Hepatic stellate cell (primary cell): ENCODE measurements around the gene RNU5B-1.
A peak's percentile ranks its signal among the peaks of the same experiment; 100 is the strongest.

Source experiments
- DNase-seq: peaks from one replicate; pipeline ENCODE4 v3.0.0; 2011; ENCODE audit warnings: low spot score

Gene RNU5B-1

DNA sequence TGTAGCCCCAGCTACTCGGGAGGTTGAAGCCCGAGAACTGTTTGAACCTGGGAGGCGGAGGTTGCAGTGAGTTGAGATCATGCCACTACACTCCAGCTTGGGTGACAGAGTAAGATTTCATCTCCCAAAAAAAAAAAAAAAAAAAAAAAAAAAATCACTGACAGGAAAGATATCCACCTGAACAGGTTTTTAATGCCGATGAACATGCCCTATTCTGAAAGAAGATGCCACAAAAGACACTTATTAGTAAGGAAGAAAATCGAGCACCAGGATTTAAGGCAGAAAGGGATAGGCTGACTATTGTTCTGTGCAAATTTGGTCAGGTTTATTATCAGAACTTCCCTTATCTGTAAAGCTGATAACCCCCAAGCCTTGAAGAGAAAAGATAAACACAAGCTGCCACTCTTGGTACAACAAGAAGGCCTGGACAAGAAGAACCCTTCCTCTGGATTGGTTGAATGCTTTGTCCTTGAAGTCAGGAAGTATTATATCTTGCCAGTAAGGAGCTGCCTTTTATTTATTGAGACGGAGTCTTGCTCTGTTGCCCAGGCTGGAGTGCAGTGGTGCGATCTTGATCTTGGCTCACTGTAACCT lies 15.1 kb upstream of the RNU5B-1 start:
- DNase-seq: no peak

GRCh38 chr15:65290228-65290627 lies 14.2 kb upstream of the RNU5B-1 start:
- DNase-seq: no peak

DNA sequence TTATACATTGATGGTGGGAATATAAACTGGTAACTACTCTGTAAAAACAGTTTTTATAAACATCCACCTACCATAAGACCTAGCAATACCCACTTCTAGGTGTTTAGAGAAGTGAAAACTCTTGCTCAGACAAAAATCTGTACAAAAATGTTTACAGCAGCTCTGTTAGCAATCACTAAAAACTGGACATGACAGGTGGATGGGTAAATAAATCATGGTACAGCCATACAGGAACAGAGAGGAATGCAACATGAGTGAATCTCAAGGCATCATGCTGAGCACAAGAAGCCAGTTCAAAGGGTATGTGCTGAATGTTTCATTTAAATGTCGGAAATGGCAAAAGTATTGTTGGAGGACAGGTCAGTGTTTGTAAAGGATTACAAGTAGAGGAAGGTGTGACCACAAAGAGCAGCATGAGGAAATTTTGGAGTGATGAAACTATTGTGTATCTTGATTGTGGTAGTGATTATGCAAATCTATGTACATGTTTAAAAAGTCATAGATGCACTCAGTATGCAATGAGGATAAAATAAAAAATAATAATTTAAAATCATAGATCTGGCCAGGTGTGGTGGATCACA lies 11.4 kb upstream of the RNU5B-1 start:
- DNase-seq: no peak

DNA sequence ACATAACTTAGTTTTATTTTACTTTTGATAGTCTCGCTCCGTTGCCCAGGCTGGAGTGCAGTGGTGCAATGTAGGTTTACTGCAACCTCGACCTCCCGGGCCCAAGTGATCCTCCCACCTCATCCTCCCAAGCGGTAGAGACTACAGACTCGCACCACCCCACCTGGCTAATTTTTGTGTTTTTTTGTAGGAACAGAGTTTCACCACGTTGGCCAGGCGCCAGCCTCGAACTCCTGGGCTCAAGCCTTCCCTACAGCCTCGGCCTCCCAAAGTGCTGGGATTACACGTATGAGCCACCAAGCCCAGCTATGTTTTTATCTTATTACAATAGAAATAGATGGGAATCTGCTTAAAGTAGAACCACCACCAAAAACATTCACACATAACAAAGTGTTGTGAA lies 5.7 kb upstream of the RNU5B-1 start:
- DNase-seq: no peak

GRCh38 chr15:65300924-65301441 lies 3.5 kb upstream of the RNU5B-1 start:
- no peak for DNase-seq

DNA sequence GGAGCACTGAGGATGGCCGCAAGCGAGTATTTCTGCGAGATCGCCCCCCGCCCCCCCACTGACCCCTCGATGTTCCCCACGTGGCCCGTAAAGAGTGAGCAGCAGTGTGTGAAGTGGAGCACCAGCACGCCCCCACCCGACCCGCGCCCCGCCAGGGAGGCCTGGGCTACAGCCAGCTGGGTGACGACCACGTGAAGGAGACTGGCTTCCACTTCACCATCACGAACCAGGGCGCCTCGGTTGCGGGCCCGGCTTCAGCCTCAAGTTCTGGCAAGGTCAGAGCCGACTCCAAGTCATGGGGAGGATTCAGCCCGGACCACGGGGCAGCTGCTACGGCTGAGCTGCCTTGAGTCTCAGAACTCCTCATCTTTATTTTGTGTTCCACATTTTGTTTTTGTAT lies 2.4 kb upstream of the RNU5B-1 start:
- DNase-seq: no peak

DNA sequence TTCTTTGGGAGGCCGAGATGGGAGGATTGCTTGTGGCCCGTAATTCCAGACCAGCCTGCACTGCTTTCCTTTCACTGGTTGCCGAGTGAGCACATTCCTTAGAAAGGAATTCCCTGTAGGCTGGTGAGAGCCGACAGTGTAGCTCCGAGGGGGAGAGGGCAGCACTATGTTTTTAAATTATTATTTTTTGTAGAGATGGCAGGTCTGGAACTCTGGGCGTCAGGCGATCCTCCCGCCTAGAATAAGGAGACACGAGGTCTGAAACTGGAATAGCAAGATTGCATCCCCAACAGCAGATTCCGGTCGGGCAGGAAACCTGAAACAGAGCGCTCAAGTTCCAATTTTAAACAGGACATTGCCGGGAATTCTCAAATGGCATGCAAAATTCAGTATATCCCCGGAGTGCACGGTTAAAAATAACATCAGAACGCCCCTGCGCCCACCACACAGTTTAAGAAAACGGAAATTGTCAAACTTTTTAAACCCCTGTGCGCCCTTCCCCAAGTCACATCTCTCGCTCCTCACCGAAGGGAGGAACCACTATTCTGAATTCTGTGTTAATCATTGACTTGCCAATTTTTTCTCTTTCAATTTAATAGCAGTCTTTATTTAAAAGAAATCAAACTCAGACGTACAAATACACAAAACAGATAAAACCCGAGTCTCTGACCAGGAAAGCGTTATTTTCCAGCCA lies 643 bp upstream of the RNU5B-1 start:
- no peak for DNase-seq

DNA sequence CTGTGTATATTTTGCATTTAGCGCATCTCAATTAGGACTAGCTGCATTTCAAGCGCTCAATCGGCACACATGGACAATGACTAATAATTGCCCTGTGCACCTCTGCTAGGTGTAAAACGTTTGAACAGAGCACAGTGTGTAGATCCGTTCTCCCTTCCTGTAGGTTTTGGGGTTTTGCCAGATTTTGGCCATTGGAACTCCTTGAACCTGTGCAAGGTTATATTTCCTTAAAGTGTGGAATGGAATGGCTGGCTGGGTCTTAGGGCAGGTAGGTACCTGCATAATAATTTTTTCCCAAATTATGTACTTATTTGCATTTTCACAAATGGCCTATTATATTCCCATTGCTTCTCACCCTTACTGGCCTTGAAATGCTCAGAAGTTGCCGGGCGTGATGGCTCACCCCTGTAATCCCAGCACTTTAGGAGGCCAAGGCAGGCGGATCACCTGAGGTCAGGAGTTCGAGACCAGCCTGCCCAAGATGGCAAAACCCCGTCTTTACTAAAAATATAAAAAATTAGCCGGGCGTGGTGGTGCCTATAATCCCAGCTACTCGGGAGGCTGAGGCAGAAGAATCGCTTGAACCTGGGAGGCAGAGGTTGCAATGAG lies 777 bp downstream of the RNU5B-1 start:
- DNase-seq: peak; percentile 55

GRCh38 chr15:65305776-65306175 lies 1.3 kb downstream of the RNU5B-1 start:
- no peak for DNase-seq

DNA sequence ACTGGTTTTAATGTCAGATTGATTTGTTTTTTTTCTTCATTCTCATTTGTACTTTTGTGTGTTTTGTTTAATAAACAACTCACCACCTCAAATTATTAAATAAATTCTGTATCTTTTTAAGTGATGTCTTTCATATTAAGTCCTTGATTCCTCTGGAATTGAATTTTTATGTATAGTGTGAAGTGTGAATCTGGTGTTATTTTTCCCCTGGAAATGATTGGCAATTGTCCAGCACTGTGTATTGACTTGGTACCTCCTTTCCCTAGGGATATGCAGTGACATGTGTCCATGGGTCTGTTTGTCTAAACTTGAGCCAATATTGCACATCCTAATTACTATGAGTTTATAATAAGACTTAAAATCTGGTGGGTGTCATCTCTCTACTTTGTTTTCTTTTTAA lies 2.1 kb downstream of the RNU5B-1 start:
- DNase-seq: no peak

GRCh38 chr15:65307978-65308377 lies 3.5 kb downstream of the RNU5B-1 start:
- no peak for DNase-seq

GRCh38 chr15:65309882-65310418 lies 5.5 kb downstream of the RNU5B-1 start:
- DNase-seq: no peak

- DNase-seq: no peak
These were observed 6.1 kb downstream of the RNU5B-1 start for GRCh38 chr15:65310431-65311137.

DNA sequence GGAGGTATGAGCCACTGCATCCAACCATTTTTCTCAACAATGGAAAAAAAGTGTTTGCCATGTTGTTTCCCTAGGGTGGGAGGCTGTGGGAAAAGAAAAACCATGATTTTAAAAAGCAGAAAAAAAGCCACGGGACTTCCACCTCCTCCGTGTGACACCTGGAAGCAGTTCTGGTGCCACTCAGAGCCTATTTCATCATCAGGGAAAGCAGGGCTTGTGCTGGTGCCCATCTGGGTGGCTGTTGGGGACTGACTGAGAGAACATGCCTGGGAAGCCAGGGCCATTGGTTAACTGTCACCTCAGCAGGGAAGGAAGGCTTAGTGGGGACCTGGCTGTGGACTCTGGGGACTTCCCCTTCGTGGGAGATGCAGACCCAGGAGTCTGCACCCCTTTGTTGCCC lies 7.3 kb downstream of the RNU5B-1 start:
- no peak for DNase-seq

- peak; percentile 9 for DNase-seq
These were observed 8.0 kb downstream of the RNU5B-1 start for GRCh38 chr15:65312400-65312916.

GRCh38 chr15:65318870-65319356 lies 14.4 kb downstream of the RNU5B-1 start:
- DNase-seq: peak; percentile 86

GRCh38 chr15:65323071-65323511 lies 18.6 kb downstream of the RNU5B-1 start:
- DNase-seq: peak; percentile 57

GRCh38 chr15:65326117-65326526 lies 21.6 kb downstream of the RNU5B-1 start:
- no peak for DNase-seq

GRCh38 chr15:65326818-65327217 lies 22.3 kb downstream of the RNU5B-1 start:
- DNase-seq: no peak

- no peak for DNase-seq
These were observed 23.3 kb downstream of the RNU5B-1 start for GRCh38 chr15:65327651-65328393.
